ENCODE measurements around the gene KLHL21. TPM values are rescaled to one million over a fixed set of nuclear protein-coding genes. Genes with fewer than 3 reads are reported as not detected.
A peak's percentile ranks its signal among the peaks of the same experiment; 100 is the strongest.

The KLHL21 gene
- total RNA-seq, 1 donor from 2014 or later, result 27.8 TPM

DNA sequence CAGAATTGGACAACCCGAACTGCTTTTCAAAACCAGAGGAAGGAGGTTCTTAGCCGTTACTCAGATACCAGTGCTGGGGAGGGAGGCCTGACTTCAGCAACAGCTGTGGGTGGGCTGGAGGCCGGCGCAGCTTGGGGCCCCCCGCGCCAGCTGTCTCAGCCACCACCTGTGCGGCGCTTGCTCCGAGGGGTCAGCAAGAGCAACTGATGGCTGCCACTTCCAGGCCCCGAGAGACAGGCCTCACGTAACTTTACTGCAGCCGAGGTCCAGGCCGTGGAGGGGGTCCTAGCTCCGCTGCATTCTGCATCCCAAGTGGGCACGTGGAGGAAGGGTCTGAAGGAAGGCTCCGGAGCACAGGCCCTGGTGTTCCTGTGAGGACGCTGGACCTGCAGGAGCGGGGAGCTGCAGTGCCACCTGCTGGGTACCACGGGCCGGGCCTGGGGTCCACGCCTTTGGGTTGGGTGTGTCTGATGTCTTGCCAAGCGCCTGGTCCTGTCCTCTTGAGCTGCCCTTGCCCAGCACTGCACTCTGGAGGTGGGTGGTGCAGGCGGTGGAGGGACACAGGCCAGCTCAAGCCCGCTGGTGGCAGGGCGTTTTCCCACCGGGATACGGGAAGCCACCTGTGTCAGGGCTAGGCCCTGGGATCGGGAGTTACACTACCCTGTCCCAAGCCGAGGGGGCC is 31.8 kb upstream of the KLHL21 start:
- no peak overlapping the region for H3K27ac Mint-ChIP-seq
- H3K4me1 Mint-ChIP-seq (ENCODE audit: low read depth), result no peaks in the 10 kb centered on the region
- no peaks in the 10 kb centered on the region for H3K27me3 Mint-ChIP-seq (ENCODE audit: insufficient read depth)
- no peaks in the 10 kb centered on the region for H3K9me3 Mint-ChIP-seq
- intact Hi-C loops (cut with micrococcal nuclease), result no loop called here
- no peak overlapping the region for H3K4me3 Mint-ChIP-seq
- no peak for DNase-seq (ENCODE audit: low spot score)
- H3K36me3 Mint-ChIP-seq (ENCODE audit: low read depth), result peaks cover 24% of the 10 kb centered on the region

DNA sequence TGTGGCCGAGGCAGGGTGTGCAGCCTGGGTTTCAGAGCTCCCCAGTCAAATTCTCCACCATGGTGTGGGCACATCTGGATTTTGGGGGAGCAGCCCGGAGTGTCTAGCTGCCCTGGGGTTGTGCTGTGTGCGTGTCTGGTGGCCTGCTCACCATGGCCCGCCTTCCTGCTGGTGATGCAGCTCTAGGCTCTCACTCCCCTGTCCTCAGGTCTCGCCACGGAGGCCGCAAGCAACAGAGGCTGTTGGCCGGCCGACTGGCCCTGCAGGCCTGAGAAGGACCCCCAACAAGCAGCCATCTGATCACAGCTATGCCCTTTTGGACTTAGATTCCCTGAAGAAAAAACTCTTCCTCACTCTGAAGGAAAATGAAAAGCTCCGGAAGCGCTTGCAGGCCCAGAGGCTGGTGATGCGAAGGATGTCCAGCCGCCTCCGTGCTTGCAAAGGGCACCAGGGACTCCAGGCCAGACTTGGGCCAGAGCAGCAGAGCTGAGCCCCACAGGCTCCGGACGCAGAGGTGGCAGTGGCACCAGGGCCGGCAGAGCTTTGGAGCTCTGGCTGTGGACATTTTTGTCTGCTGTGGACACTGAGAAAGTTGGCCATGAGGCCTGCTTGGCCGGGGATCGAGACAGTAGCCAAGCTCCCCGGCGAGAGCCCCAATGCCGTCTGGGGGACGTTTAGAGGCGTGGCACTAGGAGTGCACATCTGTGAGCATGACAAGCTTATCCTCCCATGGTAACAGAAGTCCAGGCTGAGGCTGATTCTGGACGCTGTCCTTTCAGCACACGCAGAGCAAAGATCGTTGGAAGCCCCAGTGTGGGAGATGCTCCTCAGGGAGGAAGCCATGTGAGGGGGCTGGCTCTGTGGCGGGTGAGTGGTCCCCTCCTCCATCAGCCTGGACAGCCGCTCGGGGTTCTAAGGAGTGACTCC is 30.2 kb upstream of the KLHL21 start:
- no peaks in the 10 kb centered on the region for H3K27me3 Mint-ChIP-seq (ENCODE audit: insufficient read depth)
- H3K4me1 Mint-ChIP-seq (ENCODE audit: low read depth), result peaks cover under 1% of the 10 kb centered on the region
- intact Hi-C loops (cut with micrococcal nuclease), result no loop called here
- H3K9me3 Mint-ChIP-seq, result no peaks in the 10 kb centered on the region
- no peak overlapping the region for H3K27ac Mint-ChIP-seq
- no peak for DNase-seq (ENCODE audit: low spot score)
- peaks cover 25% of the 10 kb centered on the region for H3K36me3 Mint-ChIP-seq (ENCODE audit: low read depth)
- H3K4me3 Mint-ChIP-seq, result no peak overlapping the region

DNA sequence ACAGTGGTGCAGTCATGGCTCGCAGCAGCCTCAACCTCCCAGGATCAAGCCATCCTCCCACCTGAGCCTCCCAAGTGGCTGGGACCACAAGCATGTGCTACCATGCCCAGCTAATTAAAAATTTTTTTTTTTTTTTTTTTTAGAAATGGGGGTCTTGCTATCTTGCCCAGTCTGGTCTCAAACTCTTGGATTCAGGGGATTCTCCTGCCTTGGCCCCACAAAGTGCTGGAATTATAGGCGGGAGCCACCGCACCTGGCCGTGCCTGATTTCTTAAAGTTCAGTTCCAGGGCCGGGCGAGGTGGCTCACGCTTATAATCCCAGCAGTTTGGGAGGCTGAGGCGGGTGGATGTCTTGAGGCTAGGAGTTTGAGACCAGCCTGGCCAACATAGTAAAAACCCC is 28.4 kb upstream of the KLHL21 start:
- Mint-ChIP-seq H3K27me3 (ENCODE audit: insufficient read depth) (no peaks in the 10 kb centered on the region), H3K27ac (no peak overlapping the region), H3K4me1 (ENCODE audit: low read depth) (peaks cover 15% of the 10 kb centered on the region), H3K36me3 (ENCODE audit: low read depth) (peaks cover 26% of the 10 kb centered on the region), H3K4me3 (no peak overlapping the region), H3K9me3 (no peaks in the 10 kb centered on the region)
- DNase-seq (ENCODE audit: low spot score), result no peak
- intact Hi-C loops (cut with micrococcal nuclease), result no loop called here

DNA sequence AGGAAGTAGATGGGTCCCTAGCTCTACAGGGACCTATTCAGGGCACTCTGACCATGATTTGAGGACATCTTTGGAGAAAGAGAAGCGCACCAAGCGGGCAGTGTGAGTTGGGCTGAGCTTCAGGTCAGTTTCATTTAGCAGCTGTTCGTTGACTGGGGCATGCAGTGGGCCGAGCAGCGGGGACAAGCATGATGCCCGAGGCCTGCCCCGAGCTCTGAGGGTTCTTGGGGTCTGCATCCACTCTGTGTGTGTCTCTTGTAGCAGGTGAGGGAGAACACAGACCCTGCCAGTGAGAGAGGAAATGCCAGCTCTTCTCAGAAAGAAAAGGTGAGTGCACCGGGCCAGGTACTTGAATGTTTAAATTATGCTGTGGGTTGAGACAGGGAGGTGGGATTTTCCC is 27.4 kb upstream of the KLHL21 start:
- H3K9me3 Mint-ChIP-seq, result no peaks in the 10 kb centered on the region
- peaks cover 24% of the 10 kb centered on the region for H3K36me3 Mint-ChIP-seq (ENCODE audit: low read depth)
- intact Hi-C loops (cut with micrococcal nuclease), result no loop called here
- peak overlapping the region; percentile 18 for H3K27ac Mint-ChIP-seq
- DNase-seq (ENCODE audit: low spot score), result no peak
- no peak overlapping the region for H3K4me3 Mint-ChIP-seq
- H3K4me1 Mint-ChIP-seq (ENCODE audit: low read depth), result peaks cover 19% of the 10 kb centered on the region
- H3K27me3 Mint-ChIP-seq (ENCODE audit: insufficient read depth), result no peaks in the 10 kb centered on the region

DNA sequence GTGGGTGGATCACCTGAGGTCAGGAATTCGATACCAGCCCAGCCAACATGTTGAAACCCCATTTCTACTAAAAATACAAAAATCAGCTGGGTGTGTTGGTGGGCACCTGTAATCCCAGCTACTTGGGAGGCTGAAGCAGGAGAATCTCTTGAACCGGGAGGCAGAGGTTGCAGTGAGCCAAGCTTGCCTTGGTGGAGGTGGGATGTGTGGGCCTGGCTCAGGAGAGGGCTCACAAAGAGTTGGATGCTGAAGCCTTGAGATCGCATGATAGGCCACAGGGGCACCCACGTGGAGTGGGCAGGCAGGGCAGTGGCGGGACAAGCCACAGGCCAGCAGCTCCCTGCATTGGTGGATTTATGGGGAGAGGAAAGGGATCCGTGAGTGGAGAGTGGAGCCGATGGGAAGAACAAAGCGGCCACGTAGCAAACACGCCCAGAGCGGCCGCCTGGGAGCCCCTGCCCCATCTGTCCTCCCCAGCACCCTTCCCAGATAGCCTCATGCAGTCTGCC is 26.4 kb upstream of the KLHL21 start:
- H3K27ac Mint-ChIP-seq, result no peak overlapping the region
- no peaks in the 10 kb centered on the region for H3K27me3 Mint-ChIP-seq (ENCODE audit: insufficient read depth)
- intact Hi-C loops (cut with micrococcal nuclease), result loop anchor here (5.0 kb wide), 1 partner anchor 137 kb away; the partner anchor contains the start of gene PLEKHG5
- peaks cover 24% of the 10 kb centered on the region for H3K4me1 Mint-ChIP-seq (ENCODE audit: low read depth)
- DNase-seq (ENCODE audit: low spot score), result no peak
- H3K9me3 Mint-ChIP-seq, result no peaks in the 10 kb centered on the region
- H3K4me3 Mint-ChIP-seq, result no peak overlapping the region
- peaks cover 22% of the 10 kb centered on the region for H3K36me3 Mint-ChIP-seq (ENCODE audit: low read depth)

DNA sequence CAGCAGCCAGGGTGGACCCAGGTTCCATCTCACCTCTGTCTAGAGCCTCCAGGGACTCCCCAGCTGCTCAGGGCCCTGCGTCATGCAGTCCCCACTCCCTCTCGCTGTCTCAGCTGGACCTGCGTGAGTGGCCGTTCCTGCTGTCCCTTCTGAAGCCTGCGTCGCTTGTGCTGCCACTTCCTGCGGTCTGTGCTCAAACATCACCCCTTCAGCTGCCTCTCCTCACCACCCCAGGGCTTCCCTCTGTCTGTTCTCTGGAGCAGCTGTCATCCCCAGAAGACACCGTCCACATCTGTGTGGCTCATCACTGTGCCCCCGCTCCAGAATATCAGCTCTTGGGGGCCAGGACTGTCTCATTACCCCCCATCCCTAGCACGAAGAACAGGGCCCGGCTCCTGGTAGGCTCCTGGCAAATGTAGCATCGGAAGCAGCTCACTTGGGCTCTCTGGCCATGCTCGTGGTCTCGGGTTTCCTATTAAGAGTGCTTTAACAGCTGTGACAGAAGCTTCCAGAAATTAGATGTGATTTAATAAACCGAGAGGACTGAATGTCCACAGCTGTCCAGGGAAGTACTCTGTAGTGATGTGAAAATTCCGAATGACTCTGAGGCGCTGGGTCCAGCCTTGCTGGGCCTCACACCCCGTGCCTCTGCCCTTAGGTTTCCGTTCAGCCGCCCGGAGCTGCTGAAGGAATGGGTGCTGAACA is 25.3 kb upstream of the KLHL21 start:
- DNase-seq (ENCODE audit: low spot score), result no peak
- intact Hi-C loops (cut with micrococcal nuclease), result loop anchor here (5.0 kb wide), 1 partner anchor 136 kb away; the partner anchor contains the start of gene PLEKHG5
- H3K9me3 Mint-ChIP-seq, result no peaks in the 10 kb centered on the region
- peak overlapping the region; percentile 53 for H3K27ac Mint-ChIP-seq
- H3K4me1 Mint-ChIP-seq (ENCODE audit: low read depth), result peaks cover 24% of the 10 kb centered on the region
- H3K36me3 Mint-ChIP-seq (ENCODE audit: low read depth), result peaks cover 22% of the 10 kb centered on the region
- peak overlapping the region; percentile 64 for H3K4me3 Mint-ChIP-seq
- H3K27me3 Mint-ChIP-seq (ENCODE audit: insufficient read depth), result no peaks in the 10 kb centered on the region

DNA sequence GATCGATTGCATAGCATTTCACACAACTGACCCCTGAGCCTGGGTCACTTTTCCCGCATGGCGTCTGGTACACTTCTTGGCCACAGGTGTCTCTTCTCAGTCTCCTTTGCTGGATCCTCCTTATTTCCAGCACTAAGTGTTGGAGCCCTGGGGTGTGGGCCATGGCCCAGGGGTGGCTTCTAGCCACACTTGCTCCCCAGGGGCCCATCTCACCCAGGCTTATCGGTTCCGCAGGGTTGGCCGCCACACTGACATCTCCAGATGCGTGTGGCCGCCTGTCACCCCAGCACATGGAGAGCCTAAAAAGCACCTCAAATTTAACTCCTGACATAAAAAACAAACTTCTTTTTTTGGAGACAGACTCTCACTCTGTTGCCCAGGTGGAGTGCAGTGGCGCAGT is 24.4 kb upstream of the KLHL21 start:
- intact Hi-C loops (cut with micrococcal nuclease), result loop anchor here (5.0 kb wide), 1 partner anchor 135 kb away; the partner anchor contains the start of gene PLEKHG5
- Mint-ChIP-seq H3K4me3 (peak overlapping the region; percentile 96), H3K27ac (no peak overlapping the region)

DNA sequence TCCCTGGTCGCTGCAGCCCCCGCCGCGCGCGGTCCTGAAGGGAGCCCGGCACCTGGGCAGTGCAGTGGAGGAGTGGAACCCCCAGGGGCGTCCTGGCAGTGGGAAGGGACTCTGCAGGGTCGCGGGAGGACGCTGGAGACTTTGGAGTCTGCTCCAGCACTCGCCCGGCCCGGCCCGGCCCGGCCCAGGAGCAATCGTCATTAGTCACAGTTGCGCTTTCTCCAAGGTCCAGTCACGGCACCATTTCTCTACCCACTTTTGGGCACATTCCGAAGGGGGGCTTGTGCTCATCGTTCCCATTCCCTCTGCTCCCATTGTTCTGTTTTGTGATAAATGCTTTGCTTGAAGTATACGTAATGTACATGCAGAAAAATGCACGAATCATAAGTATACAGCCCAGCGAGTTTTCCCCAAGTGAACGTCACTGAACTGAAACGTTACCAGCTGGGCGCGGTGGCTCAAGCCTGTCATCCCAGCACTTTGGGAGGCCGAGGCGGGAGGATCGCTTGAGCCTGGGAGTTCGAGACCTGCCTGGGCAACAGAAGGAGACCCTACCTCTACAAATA is 23.0 kb upstream of the KLHL21 start:
- Mint-ChIP-seq H3K4me3 (peak overlapping the region; percentile 96), H3K27me3 (ENCODE audit: insufficient read depth) (no peaks in the 10 kb centered on the region), H3K4me1 (ENCODE audit: low read depth) (peaks cover 24% of the 10 kb centered on the region), H3K9me3 (no peaks in the 10 kb centered on the region), H3K36me3 (ENCODE audit: low read depth) (peaks cover 31% of the 10 kb centered on the region), H3K27ac (peak overlapping the region; percentile 86)
- intact Hi-C loops (cut with micrococcal nuclease), result loop anchor here (1.0 to 5.0 kb wide), 6 partner anchors 12 to 133 kb away; partner anchors contain the start of genes DNAJC11, NOL9, PHF13 and PLEKHG5
- no peak for DNase-seq (ENCODE audit: low spot score)

More for the DNA sequence above, 24.4 kb upstream of the KLHL21 start:
- no peaks in the 10 kb centered on the region for H3K27me3 Mint-ChIP-seq (ENCODE audit: insufficient read depth)
- H3K36me3 Mint-ChIP-seq (ENCODE audit: low read depth), result peaks cover 25% of the 10 kb centered on the region
- no peaks in the 10 kb centered on the region for H3K9me3 Mint-ChIP-seq
- DNase-seq (ENCODE audit: low spot score), result no peak
- peaks cover 24% of the 10 kb centered on the region for H3K4me1 Mint-ChIP-seq (ENCODE audit: low read depth)

DNA sequence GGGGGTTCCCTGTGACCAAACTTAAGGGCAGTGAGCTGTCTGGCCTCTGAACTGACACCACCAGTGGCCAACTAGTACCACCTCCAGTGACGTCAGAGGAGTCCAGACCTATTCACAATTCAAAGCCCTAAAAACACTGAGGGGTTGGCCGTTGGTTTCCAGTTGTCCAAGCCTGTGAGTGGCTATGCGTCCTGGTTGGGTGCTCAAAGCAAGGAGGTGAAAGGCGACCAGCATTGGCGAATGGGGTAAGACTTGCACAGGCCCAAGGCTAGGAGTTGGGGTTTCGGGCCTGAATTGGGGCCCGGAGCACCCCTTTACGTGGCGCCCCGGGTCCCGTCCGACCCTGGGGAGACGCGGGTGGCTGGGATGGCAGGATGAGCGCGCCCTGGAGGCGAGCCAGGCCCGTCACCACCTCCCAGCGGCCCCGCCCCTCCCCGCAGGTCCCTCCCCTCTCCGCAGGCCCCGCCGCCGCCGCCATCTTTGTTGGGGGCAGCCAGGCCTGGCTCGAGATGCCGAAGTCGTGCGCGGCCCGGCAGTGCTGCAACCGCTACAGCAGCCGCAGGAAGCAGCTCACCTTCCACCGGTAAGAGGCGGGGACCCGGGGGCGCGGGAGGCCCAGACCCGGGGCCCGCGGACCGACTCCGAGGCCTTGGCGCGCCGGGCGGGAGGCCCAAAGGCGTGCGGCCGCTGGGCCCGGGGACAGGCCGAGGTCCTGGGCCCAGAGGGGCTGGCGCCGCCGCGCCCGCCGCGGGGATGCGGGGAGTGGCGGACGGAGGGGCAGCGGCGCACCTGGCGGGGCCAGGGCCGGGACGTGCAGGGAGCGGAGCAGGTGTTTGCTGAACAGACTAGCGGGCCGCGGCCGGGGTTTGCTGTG is 22.3 kb upstream of the KLHL21 start, which contains the start of gene THAP3:
TSS of gene THAP3 (plus strand) at position 159 of the 874 bp plus-strand sequence. CDS start at position 510, 351 bp downstream.
- Mint-ChIP-seq H3K27ac (peak within 1 kb of the TSS; percentile 86), H3K27me3 (ENCODE audit: insufficient read depth) (no peaks in the 10 kb centered on the region), H3K4me1 (ENCODE audit: low read depth) (peaks cover 24% of the 10 kb centered on the region), H3K4me3 (peak within 1 kb of the TSS; percentile 96), H3K36me3 (ENCODE audit: low read depth) (peaks cover 32% of the 10 kb centered on the region), H3K9me3 (no peaks in the 10 kb centered on the region)
- intact Hi-C loops (cut with micrococcal nuclease), result loop anchor here (1.0 to 5.0 kb wide), 6 partner anchors 12 to 133 kb away; partner anchors contain the start of genes DNAJC11, NOL9, PHF13 and PLEKHG5
- DNase-seq (ENCODE audit: low spot score), result peak; percentile 79

DNA sequence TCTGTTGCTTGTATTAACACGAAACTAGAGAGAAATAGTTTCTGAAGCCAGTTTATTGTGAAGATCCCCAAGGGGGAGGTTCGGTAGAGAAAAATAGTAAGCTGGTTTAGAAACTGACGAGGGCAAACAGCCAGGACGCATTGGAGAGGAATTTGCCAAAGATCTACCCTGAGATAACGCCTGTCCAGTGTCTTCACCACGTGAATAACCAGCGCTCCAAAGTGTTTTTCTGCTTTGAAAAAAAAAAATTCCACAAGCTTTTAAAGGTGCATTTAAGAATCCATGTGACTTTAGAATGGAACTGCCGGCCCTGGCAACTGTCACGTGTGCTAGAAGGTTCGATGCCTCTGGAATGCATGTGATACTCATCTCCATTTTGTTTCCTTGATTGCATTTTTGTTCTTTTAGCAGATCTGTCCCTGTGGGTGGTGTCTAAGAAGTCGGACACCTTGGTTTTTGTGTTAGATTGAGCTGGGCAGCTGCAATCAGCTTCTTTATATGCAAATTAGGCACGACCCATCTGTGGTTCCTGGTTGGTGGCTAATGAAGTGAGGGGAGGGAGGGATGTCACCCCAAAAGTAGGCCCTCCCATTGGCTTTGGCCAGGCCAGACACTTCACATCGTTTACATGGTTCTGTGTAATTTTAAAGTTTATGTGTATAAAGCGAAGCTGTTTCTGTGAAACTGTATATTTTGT is 20.7 kb upstream of the KLHL21 start:
- Mint-ChIP-seq H3K9me3 (no peaks in the 10 kb centered on the region), H3K36me3 (ENCODE audit: low read depth) (peaks cover 32% of the 10 kb centered on the region), H3K27me3 (ENCODE audit: insufficient read depth) (no peaks in the 10 kb centered on the region), H3K4me3 (no peak overlapping the region), H3K4me1 (ENCODE audit: low read depth) (peaks cover 24% of the 10 kb centered on the region), H3K27ac (no peak overlapping the region)
- no peak for DNase-seq (ENCODE audit: low spot score)
- intact Hi-C loops (cut with micrococcal nuclease), result no loop called here
